Central memory CD8-positive, alpha-beta T cell (primary cell): ENCODE measurements around the gene P2RX5.

Experiments
- ATAC-seq: fragments of 150-1000 bp; cut with Tn5 transposase; replicated peaks from 2 replicates; pipeline ENCODE4 v1.10.0; 2022; ENCODE audit warnings: mild to moderate bottlenecking, moderate FRiP score, moderate number of reproducible peaks; ENCODE audit not compliant: poor library complexity, severe bottlenecking; ENCODE audit errors: extremely low read depth
- DNase-seq, 2 donors: peaks; one replicate each; pipeline ENCODE4 v3.0.0; 2021; ENCODE audit warnings: low spot score in 2 of 2
- H3K27ac Mint-ChIP-seq: one replicate; pipeline ENCODE4 v1.8.0; 2022; ENCODE audit warnings: low read depth, mild to moderate bottlenecking, moderate library complexity, mixed read lengths
- H3K27me3 Mint-ChIP-seq: one replicate; pipeline ENCODE4 v1.8.0; 2022; ENCODE audit warnings: mixed read lengths
- H3K36me3 Mint-ChIP-seq: one replicate; pipeline ENCODE4 v1.8.0; 2022; ENCODE audit warnings: mild to moderate bottlenecking, moderate library complexity, mixed read lengths; ENCODE audit not compliant: insufficient read depth
- H3K4me1 Mint-ChIP-seq: one replicate; pipeline ENCODE4 v1.8.0; 2022; ENCODE audit warnings: mixed read lengths
- H3K4me3 Mint-ChIP-seq: one replicate; pipeline ENCODE4 v1.8.0; 2022; ENCODE audit warnings: mild to moderate bottlenecking, moderate library complexity, mixed read lengths
- H3K9me3 Mint-ChIP-seq: one replicate; pipeline ENCODE4 v1.8.0; 2022; ENCODE audit warnings: mixed read lengths

P2RX5 gene

DNA sequence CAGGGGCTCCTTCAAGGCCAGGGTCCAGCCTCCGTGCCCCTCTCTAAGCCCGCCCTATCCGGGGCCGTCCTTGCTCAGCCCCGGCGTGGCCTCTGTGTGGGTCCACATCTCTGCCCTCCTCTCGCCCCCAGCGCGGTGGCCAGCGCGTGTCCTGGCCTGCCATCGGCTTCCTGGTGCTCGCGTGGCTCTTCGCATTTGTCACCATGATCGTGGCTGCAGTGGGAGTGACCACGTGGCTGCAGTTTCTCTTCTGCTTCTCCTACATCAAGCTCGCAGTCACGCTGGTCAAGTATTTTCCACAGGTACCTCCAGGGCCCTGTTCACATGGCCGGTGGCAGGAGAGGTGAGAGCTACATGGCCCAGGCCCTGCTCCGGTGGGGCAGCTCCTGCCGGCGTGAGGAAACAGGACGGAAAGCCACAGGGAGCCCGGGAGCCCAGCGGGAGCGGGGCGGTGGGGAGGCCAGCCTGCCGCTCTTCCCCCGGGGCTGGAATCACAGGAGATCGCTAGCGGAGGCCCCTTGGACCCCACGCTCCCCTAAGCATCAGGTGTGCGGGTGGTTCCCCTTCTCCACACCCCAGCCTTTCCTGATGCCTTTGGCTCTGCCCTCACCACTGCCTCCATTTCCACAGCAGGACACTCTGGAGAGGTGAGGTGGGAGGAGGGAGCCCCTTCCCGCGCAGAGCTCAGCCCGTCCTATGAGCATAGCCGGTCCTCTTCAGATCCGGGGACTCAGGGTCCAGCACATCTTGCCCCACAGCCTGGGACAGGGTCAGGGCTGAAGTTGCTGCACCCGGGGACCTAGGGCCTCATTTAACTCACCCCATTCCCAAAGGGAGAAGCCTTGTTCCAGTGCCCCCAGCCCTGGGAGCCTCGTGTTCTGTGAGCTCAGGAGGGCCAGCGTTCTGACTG is 37.8 kb downstream of the P2RX5 start:
- Mint-ChIP-seq H3K4me1 (no peaks in the 10 kb centered on the region), H3K36me3 (no peaks in the 10 kb centered on the region), H3K9me3 (no peaks in the 10 kb centered on the region), H3K4me3 (no peak overlapping the region), H3K27ac (no peak overlapping the region), H3K27me3 (no peaks in the 10 kb centered on the region)
- DNase-seq (no peak), ATAC-seq (no peak)

GRCh38 chr17:3657588-3657869 is 38.4 kb downstream of the P2RX5 start:
- ATAC-seq: no peak
- Mint-ChIP-seq H3K36me3 (no peaks in the 10 kb centered on the region), H3K27ac (no peak overlapping the region), H3K4me3 (no peak overlapping the region), H3K27me3 (no peaks in the 10 kb centered on the region), H3K4me1 (no peaks in the 10 kb centered on the region), H3K9me3 (no peaks in the 10 kb centered on the region)
- DNase-seq: no peak

DNA sequence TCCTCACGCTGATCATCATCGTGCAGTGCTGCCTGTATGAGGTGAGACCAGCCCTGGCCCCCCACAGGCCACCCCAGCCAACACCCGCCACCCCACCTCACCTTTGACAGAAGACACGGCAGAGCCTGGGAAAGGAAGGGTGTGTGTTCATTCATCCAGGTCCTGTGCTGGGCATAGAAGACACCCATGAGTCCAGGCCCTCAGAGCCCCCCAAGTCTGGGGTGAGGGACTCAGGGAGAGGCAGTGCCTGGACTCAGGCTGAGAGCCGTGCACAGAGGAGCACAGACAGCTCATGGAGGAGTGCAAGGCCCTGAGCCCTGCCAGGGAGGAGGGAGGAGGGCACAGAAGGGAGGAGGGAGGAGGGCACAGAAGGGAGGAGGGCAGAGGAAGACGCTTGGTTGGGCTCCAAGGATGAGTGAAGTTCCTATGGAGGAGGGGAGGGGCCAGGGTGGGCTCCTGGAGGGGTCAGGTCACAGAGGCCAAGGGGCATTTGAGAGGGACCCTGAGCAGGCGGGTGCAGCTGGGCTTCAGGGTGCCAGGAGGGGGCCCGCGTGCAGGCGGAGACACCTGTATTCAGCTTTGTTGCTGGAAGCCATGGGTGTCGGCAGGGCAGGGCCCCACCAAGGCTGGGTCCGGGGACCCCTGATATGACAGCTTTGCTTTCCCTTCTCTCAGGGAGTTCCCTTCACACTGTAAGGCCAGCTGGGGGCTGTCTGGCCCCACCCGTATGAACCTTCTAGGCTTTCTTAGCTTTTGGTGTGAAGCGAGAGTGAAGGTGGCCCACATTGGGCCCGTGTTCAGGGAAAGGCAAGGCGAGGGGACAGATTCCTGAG is 39.0 kb downstream of the P2RX5 start:
- Mint-ChIP-seq H3K27me3 (no peaks in the 10 kb centered on the region), H3K36me3 (no peaks in the 10 kb centered on the region), H3K27ac (no peak overlapping the region), H3K4me1 (no peaks in the 10 kb centered on the region), H3K9me3 (no peaks in the 10 kb centered on the region), H3K4me3 (no peak overlapping the region)
- no peak for DNase-seq
- ATAC-seq: no peak

GRCh38 chr17:3656353-3656752 is 39.6 kb downstream of the P2RX5 start:
- Mint-ChIP-seq H3K36me3 (no peaks in the 10 kb centered on the region), H3K9me3 (no peaks in the 10 kb centered on the region), H3K4me3 (no peak overlapping the region), H3K27ac (no peak overlapping the region), H3K4me1 (no peaks in the 10 kb centered on the region), H3K27me3 (no peaks in the 10 kb centered on the region)
- DNase-seq (no peak), ATAC-seq (no peak)

- Mint-ChIP-seq H3K27ac (no peak overlapping the region), H3K27me3 (no peaks in the 10 kb centered on the region), H3K4me1 (no peaks in the 10 kb centered on the region), H3K36me3 (no peaks in the 10 kb centered on the region), H3K9me3 (no peaks in the 10 kb centered on the region), H3K4me3 (no peak overlapping the region)
- DNase-seq (no peak), ATAC-seq (no peak)
Observed at GRCh38 chr17:3655766-3656165, 40.2 kb downstream of the P2RX5 start.

- ATAC-seq: no peak
- no peak overlapping the region for H3K4me3 Mint-ChIP-seq
Observed at GRCh38 chr17:3647769-3648555, 48.0 kb downstream of the P2RX5 start.

GRCh38 chr17:3647251-3647650 is 48.7 kb downstream of the P2RX5 start:
- Mint-ChIP-seq H3K4me3 (no peak overlapping the region), H3K36me3 (peaks cover 2% of the 10 kb centered on the region), H3K27ac (no peak overlapping the region), H3K27me3 (no peaks in the 10 kb centered on the region), H3K4me1 (no peaks in the 10 kb centered on the region), H3K9me3 (no peaks in the 10 kb centered on the region)
- ATAC-seq (no peak), DNase-seq (no peak)

More at GRCh38 chr17:3647769-3648555, 48.0 kb downstream of the P2RX5 start:
- Mint-ChIP-seq H3K27ac (no peak overlapping the region), H3K27me3 (no peaks in the 10 kb centered on the region), H3K36me3 (peaks cover 2% of the 10 kb centered on the region), H3K4me1 (no peaks in the 10 kb centered on the region), H3K9me3 (no peaks in the 10 kb centered on the region)
- DNase-seq: no peak

DNA sequence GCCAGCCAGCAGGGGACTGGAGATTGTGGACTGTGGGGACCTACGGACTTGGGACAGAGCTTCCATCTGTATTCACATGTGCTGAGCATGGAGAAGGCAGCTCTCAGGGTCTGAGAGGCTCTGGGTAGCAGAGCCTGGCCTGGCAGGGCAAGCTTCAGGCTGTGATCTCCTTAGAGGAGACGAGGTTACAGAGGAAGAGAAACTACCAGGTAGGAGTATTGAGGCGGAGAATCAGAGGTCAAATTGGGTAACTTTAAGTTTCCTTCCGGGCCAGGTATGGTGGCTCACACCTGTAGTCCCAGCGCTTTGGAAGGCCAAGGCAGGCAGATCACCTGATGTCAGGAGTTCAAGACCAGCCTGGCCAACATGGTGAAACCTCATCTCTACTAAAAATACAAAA is 50.6 kb downstream of the P2RX5 start:
- no peaks in the 10 kb centered on the region for H3K9me3 Mint-ChIP-seq
- peaks cover 4% of the 10 kb centered on the region for H3K36me3 Mint-ChIP-seq
- H3K27ac Mint-ChIP-seq: no peak overlapping the region
- H3K27me3 Mint-ChIP-seq: no peaks in the 10 kb centered on the region
- H3K4me3 Mint-ChIP-seq: no peak overlapping the region
- DNase-seq (no peak), ATAC-seq (no peak)
- no peaks in the 10 kb centered on the region for H3K4me1 Mint-ChIP-seq

GRCh38 chr17:3643889-3644349 is 52.0 kb downstream of the P2RX5 start:
- Mint-ChIP-seq H3K36me3 (peaks cover 4% of the 10 kb centered on the region), H3K27me3 (no peaks in the 10 kb centered on the region), H3K4me3 (no peak overlapping the region), H3K27ac (no peak overlapping the region), H3K4me1 (no peaks in the 10 kb centered on the region), H3K9me3 (no peaks in the 10 kb centered on the region)
- ATAC-seq: no peak
- no peak for DNase-seq

- H3K36me3 Mint-ChIP-seq: peaks cover 4% of the 10 kb centered on the region
- no peak overlapping the region for H3K4me3 Mint-ChIP-seq
- DNase-seq (no peak), ATAC-seq (no peak)
- no peaks in the 10 kb centered on the region for H3K27me3 Mint-ChIP-seq
- no peaks in the 10 kb centered on the region for H3K4me1 Mint-ChIP-seq
- H3K27ac Mint-ChIP-seq: no peak overlapping the region
- no peaks in the 10 kb centered on the region for H3K9me3 Mint-ChIP-seq
Observed at GRCh38 chr17:3641717-3642486, 54.1 kb downstream of the P2RX5 start.

GRCh38 chr17:3641014-3641413 is 54.9 kb downstream of the P2RX5 start:
- H3K27me3 Mint-ChIP-seq: no peaks in the 10 kb centered on the region
- no peak overlapping the region for H3K27ac Mint-ChIP-seq
- H3K4me1 Mint-ChIP-seq: no peaks in the 10 kb centered on the region
- peaks cover 6% of the 10 kb centered on the region for H3K36me3 Mint-ChIP-seq
- DNase-seq: no peak
- H3K9me3 Mint-ChIP-seq: no peaks in the 10 kb centered on the region
- no peak for ATAC-seq
- no peak overlapping the region for H3K4me3 Mint-ChIP-seq
